GM12878 (cell line): ENCODE data around the gene NFYC. TPM values are rescaled to one million over a fixed set of nuclear protein-coding genes. Genes with fewer than 3 reads are reported as not detected.

Experiments
- CREM ChIP-seq: IDR thresholded peaks from 2 replicates; pipeline ENCODE4 v1.6.1; 2014; ENCODE audit warnings: antibody characterized with exemption, low read depth
- EGR1 ChIP-seq, 2 experiments: IDR thresholded peaks; 1 replicate in 1 of 2; 2 replicates in 1 of 2; pipeline ENCODE4 v1.6.1; 2011 to 2012; ENCODE audit warnings: low read depth in 2 of 2, low read length in 2 of 2, borderline replicate concordance in 1 of 2, mild to moderate bottlenecking in 1 of 2, moderate library complexity in 1 of 2
- MXI1 ChIP-seq: fragments of 150-350 bp; IDR thresholded peaks from 2 replicates; pipeline ENCODE4 v1.6.1; 2011; ENCODE audit warnings: low read depth, mild to moderate bottlenecking, inconsistent platforms, low read length, improper control_type of control experiment
- NR2F1 ChIP-seq: fragments of 450-650 bp; conservative IDR thresholded peaks from 2 replicates; pipeline ENCODE4 v1.6.1; 2017; ENCODE audit warnings: mild to moderate bottlenecking
- POLR2A ChIP-seq: IDR thresholded peaks from 2 replicates; pipeline ENCODE4 v1.6.1; 2011; ENCODE audit warnings: low read depth, mild to moderate bottlenecking, low read length
- RAD21 ChIP-seq: IDR thresholded peaks from 2 replicates; pipeline ENCODE4 v1.6.1; 2011; ENCODE audit warnings: mild to moderate bottlenecking, low read depth, low read length, moderate library complexity; ENCODE audit not compliant: insufficient read depth
- SREBF1 ChIP-seq: IDR thresholded peaks from 2 replicates; pipeline ENCODE4 v1.6.1; 2012; ENCODE audit warnings: mild to moderate bottlenecking, low read length
- polyA plus RNA-seq, 11 experiments: library from polyadenylated mRNA; depleted of rRNA in 4 of 11; unstranded in 6 of 11; stranded (reverse) in 5 of 11; fragments of >200 nt; fragmentation: Nextera tagmentation in 4 of 11; fragmentation: Illumina TruSeq in 1 of 11; extraction: Ambion mirVana in 4 of 11; extraction: Trizol in 1 of 11; gene quantifications; 1 replicate in 1 of 11; 2 replicates in 10 of 11; pipeline versions ENCODE4 v1.2.1 to v1.2.3, GENCODE V29; 2011 to 2016; ENCODE audit warnings: inconsistent platforms in 2 of 11, missing spikeins in 2 of 11, low read depth in 1 of 11
- total RNA-seq, 4 experiments: library from RNA; depleted of rRNA in 3 of 4; stranded (reverse); fragments of >200 nt in 3 of 4; fragmentation: Illumina TruSeq in 1 of 4; extraction: Trizol in 1 of 4; gene quantifications; 2 replicates each; pipeline versions ENCODE4 v1.2.1 to v1.2.3, GENCODE V29; 2013 to 2021
- TF ChIP-seq, protein P1 (sequence below): fragments of 450-650 bp; IDR thresholded peaks from 2 replicates; pipeline ENCODE4 v1.6.1; 2017; ENCODE audit warnings: antibody characterized with exemption, mild to moderate bottlenecking, moderate library complexity
- TF ChIP-seq, protein P2 (sequence below): fragments of 450-650 bp; IDR thresholded peaks from 2 replicates; pipeline ENCODE4 v1.6.1; 2016; ENCODE audit warnings: mild to moderate bottlenecking
- TF ChIP-seq, protein P3 (sequence below), 3 experiments: IDR thresholded peaks in 2 of 3; conservative IDR thresholded peaks in 1 of 3; 2 replicates each; pipeline ENCODE4 v1.5.1; 2011; ENCODE audit warnings: low read depth in 3 of 3, low read length in 3 of 3, mild to moderate bottlenecking in 3 of 3, control low read depth in 2 of 3, moderate library complexity in 2 of 3, inconsistent platforms in 1 of 3, mixed read lengths in 1 of 3; ENCODE audit not compliant: control insufficient read depth in 2 of 3, insufficient read depth in 1 of 3; ENCODE audit errors: extremely low read depth in 1 of 3

NFYC gene
- total and polyA plus RNA-seq, 10 of the 15 experiments (the other 5 are each of a cell fraction or from before 2014, with no cell fraction given) = 4.3 to 84.2 (median 58.3) TPM

DNA sequence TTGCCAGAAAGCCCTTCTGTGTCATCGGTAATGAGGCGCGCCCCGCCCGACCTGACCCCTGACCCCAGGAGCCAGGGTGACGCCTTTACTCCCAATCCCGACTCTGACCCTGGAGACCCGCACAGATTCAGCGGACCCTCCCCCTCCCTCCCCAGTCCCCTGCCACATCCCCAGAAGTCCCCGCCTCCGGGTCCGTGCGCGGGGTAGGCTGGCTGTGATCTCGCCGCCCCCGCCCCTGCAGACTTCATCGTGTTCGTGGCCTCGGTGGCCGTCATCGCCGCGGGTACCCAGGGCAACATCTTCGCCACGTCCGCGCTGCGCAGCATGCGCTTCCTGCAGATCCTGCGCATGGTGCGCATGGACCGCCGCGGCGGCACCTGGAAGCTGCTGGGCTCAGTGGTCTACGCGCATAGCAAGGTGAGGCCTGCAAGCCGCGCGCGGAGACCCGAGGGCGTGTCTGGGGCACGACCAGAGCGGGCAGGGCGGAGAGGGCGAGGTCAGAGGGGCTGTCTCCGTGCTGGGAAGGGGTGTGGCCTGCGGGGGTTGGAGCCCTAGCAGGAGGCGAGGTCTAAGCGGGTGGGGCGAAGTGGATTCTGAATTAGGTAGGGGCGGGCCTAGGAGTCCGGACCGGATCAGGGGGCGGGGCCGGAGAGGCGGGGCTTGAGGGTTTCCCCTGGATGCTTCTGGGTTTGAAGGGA lies 126.9 kb downstream of the NFYC start (continued):
- TF ChIP-seq, protein P1, sequence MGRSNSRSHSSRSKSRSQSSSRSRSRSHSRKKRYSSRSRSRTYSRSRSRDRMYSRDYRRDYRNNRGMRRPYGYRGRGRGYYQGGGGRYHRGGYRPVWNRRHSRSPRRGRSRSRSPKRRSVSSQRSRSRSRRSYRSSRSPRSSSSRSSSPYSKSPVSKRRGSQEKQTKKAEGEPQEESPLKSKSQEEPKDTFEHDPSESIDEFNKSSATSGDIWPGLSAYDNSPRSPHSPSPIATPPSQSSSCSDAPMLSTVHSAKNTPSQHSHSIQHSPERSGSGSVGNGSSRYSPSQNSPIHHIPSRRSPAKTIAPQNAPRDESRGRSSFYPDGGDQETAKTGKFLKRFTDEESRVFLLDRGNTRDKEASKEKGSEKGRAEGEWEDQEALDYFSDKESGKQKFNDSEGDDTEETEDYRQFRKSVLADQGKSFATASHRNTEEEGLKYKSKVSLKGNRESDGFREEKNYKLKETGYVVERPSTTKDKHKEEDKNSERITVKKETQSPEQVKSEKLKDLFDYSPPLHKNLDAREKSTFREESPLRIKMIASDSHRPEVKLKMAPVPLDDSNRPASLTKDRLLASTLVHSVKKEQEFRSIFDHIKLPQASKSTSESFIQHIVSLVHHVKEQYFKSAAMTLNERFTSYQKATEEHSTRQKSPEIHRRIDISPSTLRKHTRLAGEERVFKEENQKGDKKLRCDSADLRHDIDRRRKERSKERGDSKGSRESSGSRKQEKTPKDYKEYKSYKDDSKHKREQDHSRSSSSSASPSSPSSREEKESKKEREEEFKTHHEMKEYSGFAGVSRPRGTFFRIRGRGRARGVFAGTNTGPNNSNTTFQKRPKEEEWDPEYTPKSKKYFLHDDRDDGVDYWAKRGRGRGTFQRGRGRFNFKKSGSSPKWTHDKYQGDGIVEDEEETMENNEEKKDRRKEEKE = no peak
- TF ChIP-seq NR2F1 = peak; percentile 75
- no peak for TF ChIP-seq CREM
- TF ChIP-seq RAD21 = no peak
- TF ChIP-seq MXI1 = 0 out of 2 replicates have a peak, but pooled peaks have one; percentile 18
- TF ChIP-seq POLR2A = 0 out of 2 replicates have a peak, but pooled peaks have one; percentile 30
- TF ChIP-seq, protein P2, sequence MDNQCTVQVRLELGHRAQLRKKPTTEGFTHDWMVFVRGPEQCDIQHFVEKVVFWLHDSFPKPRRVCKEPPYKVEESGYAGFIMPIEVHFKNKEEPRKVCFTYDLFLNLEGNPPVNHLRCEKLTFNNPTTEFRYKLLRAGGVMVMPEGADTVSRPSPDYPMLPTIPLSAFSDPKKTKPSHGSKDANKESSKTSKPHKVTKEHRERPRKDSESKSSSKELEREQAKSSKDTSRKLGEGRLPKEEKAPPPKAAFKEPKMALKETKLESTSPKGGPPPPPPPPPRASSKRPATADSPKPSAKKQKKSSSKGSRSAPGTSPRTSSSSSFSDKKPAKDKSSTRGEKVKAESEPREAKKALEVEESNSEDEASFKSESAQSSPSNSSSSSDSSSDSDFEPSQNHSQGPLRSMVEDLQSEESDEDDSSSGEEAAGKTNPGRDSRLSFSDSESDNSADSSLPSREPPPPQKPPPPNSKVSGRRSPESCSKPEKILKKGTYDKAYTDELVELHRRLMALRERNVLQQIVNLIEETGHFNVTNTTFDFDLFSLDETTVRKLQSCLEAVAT = no peak
- no peak for TF ChIP-seq SREBF1
- TF ChIP-seq, protein P3, sequence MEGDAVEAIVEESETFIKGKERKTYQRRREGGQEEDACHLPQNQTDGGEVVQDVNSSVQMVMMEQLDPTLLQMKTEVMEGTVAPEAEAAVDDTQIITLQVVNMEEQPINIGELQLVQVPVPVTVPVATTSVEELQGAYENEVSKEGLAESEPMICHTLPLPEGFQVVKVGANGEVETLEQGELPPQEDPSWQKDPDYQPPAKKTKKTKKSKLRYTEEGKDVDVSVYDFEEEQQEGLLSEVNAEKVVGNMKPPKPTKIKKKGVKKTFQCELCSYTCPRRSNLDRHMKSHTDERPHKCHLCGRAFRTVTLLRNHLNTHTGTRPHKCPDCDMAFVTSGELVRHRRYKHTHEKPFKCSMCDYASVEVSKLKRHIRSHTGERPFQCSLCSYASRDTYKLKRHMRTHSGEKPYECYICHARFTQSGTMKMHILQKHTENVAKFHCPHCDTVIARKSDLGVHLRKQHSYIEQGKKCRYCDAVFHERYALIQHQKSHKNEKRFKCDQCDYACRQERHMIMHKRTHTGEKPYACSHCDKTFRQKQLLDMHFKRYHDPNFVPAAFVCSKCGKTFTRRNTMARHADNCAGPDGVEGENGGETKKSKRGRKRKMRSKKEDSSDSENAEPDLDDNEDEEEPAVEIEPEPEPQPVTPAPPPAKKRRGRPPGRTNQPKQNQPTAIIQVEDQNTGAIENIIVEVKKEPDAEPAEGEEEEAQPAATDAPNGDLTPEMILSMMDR (IDR thresholded peaks at IDR 0.05 in 2 of 3, conservative IDR thresholded peaks at IDR 0.05 in 1 of 3; ENCODE audit: control insufficient read depth in 2 of 3, extremely low read depth in 1 of 3, insufficient read depth in 1 of 3, low read depth in 3 of 3, low read length in 3 of 3) = no peak
- TF ChIP-seq EGR1 (IDR thresholded peaks at IDR 0.05; ENCODE audit: borderline replicate concordance in 1 of 2, low read depth in 2 of 2, low read length in 2 of 2) = peak in 1 of 2 experiments; percentile 54; a peak in 1 of 3 replicates
- TF ChIP-seq, all 136 proteins: peak for 7
